ENCODE results near the gene POGK. TPM values are rescaled to one million over a fixed set of nuclear protein-coding genes. Genes with fewer than 3 reads are reported as not detected.

Gene POGK
- total RNA-seq, 1 donor from 2014 or later: 60.3 TPM

- no peak overlapping the region for H3K27ac Mint-ChIP-seq (ENCODE audit: unreplicated experiment)
- peaks cover 6% of the 10 kb centered on the region for H3K9me3 Mint-ChIP-seq (ENCODE audit: unreplicated experiment)
- no peak for TF ChIP-seq CTCF (IDR thresholded peaks at IDR 0.05; ENCODE audit: partially characterized antibody, unreplicated experiment)
- H3K36me3 Mint-ChIP-seq (ENCODE audit: unreplicated experiment): no peaks in the 10 kb centered on the region
- H3K4me3 Mint-ChIP-seq (ENCODE audit: unreplicated experiment): no peak overlapping the region
- no peak for DNase-seq
- peaks cover 13% of the 10 kb centered on the region for H3K27me3 Mint-ChIP-seq (ENCODE audit: unreplicated experiment)
- H3K4me1 Mint-ChIP-seq (ENCODE audit: low read depth, unreplicated experiment): peaks cover 11% of the 10 kb centered on the region
Measured at GRCh38 chr1:166843769-166844596, 4.7 kb downstream of the POGK start.

GRCh38 chr1:166844791-166845190 is 5.5 kb downstream of the POGK start:
- Mint-ChIP-seq H3K27ac (ENCODE audit: unreplicated experiment) (no peak overlapping the region), H3K4me1 (ENCODE audit: low read depth, unreplicated experiment) (peaks cover 11% of the 10 kb centered on the region), H3K36me3 (ENCODE audit: unreplicated experiment) (no peaks in the 10 kb centered on the region), H3K27me3 (ENCODE audit: unreplicated experiment) (peaks cover 13% of the 10 kb centered on the region), H3K9me3 (ENCODE audit: unreplicated experiment) (peaks cover 5% of the 10 kb centered on the region), H3K4me3 (ENCODE audit: unreplicated experiment) (no peak overlapping the region)
- no peak for DNase-seq
- TF ChIP-seq CTCF (IDR thresholded peaks at IDR 0.05; ENCODE audit: partially characterized antibody, unreplicated experiment): no peak

DNA sequence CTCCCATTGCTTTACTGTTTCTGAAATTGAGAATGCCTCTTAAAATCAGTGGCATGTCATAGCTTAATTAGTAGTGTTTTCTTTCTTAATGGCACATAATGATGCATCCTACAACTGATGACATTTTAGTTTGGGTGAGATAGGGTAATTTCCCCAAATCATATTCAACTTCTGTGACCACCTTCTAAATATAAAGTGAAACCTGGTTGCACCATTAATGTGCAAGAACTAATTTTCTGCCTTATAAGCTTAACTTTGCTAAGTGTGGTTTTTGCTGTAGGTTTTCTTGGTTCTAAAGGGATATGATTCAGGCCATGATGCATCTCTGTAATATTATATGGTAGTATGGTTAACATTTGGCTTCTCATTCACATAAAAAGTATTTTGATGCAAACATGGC is 8.9 kb downstream of the POGK start:
- no peaks in the 10 kb centered on the region for H3K9me3 Mint-ChIP-seq (ENCODE audit: unreplicated experiment)
- no peak overlapping the region for H3K27ac Mint-ChIP-seq (ENCODE audit: unreplicated experiment)
- TF ChIP-seq CTCF (IDR thresholded peaks at IDR 0.05; ENCODE audit: partially characterized antibody, unreplicated experiment): no peak
- peaks cover 7% of the 10 kb centered on the region for H3K27me3 Mint-ChIP-seq (ENCODE audit: unreplicated experiment)
- H3K4me1 Mint-ChIP-seq (ENCODE audit: low read depth, unreplicated experiment): peaks cover 3% of the 10 kb centered on the region
- DNase-seq: no peak
- H3K4me3 Mint-ChIP-seq (ENCODE audit: unreplicated experiment): no peak overlapping the region
- H3K36me3 Mint-ChIP-seq (ENCODE audit: unreplicated experiment): no peaks in the 10 kb centered on the region

GRCh38 chr1:166849135-166849534 is 9.9 kb downstream of the POGK start:
- H3K4me3 Mint-ChIP-seq (ENCODE audit: unreplicated experiment): no peak overlapping the region
- H3K9me3 Mint-ChIP-seq (ENCODE audit: unreplicated experiment): no peaks in the 10 kb centered on the region
- no peak for TF ChIP-seq CTCF (IDR thresholded peaks at IDR 0.05; ENCODE audit: partially characterized antibody, unreplicated experiment)
- no peak overlapping the region for H3K27ac Mint-ChIP-seq (ENCODE audit: unreplicated experiment)
- H3K27me3 Mint-ChIP-seq (ENCODE audit: unreplicated experiment): peaks cover 7% of the 10 kb centered on the region
- no peaks in the 10 kb centered on the region for H3K36me3 Mint-ChIP-seq (ENCODE audit: unreplicated experiment)
- peaks cover 3% of the 10 kb centered on the region for H3K4me1 Mint-ChIP-seq (ENCODE audit: low read depth, unreplicated experiment)
- DNase-seq: no peak

DNA sequence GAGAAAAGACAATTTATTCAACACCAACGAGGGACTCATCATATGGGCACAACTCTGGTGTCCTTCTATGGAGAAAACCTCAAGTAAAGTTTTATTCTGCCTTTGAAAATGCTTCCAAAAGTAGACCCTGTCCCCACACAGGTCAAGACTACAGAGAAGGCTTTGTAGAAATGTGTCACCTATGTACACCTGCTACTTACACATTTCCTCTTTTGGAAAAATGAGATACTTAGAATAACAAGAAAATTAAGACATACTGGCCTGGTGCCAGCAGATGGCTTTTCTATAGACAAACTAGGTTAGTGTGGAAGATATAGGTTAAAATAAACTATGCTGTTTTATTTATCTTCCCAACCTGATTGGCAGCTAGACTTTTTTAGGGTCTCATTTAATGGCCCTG is 13.6 kb downstream of the POGK start:
- DNase-seq: no peak
- Mint-ChIP-seq H3K27me3 (ENCODE audit: unreplicated experiment) (peaks cover 2% of the 10 kb centered on the region), H3K4me3 (ENCODE audit: unreplicated experiment) (no peak overlapping the region), H3K36me3 (ENCODE audit: unreplicated experiment) (no peaks in the 10 kb centered on the region), H3K4me1 (ENCODE audit: low read depth, unreplicated experiment) (no peaks in the 10 kb centered on the region), H3K27ac (ENCODE audit: unreplicated experiment) (no peak overlapping the region), H3K9me3 (ENCODE audit: unreplicated experiment) (no peaks in the 10 kb centered on the region)
- no peak for TF ChIP-seq CTCF (IDR thresholded peaks at IDR 0.05; ENCODE audit: partially characterized antibody, unreplicated experiment)
